NB4 (cell line): Measurements from ENCODE around the gene TOP1.

ENCODE experiments used
- CTCF ChIP-seq: IDR thresholded peaks from one replicate; pipeline ENCODE4 v1.5.1; 2012; ENCODE audit warnings: low read depth, low read length
- POLR2A ChIP-seq: IDR thresholded peaks from 2 replicates; pipeline ENCODE4 v1.6.1; 2011; ENCODE audit warnings: mild to moderate bottlenecking; ENCODE audit not compliant: insufficient read length; ENCODE audit errors: extremely low read depth

GRCh38 chr20:41089555-41089954, 60.9 kb downstream of the TOP1 start:
- TF ChIP-seq CTCF (peak; percentile 11), POLR2A (no peak)
